Measurements from ENCODE around the gene SAP30L. TPM values are rescaled to one million over a fixed set of nuclear protein-coding genes. Genes with fewer than 3 reads are reported as not detected.

The SAP30L gene
- polyA plus RNA-seq, 5 donors = 31.3 to 53.0 (median 48.8) TPM

DNA sequence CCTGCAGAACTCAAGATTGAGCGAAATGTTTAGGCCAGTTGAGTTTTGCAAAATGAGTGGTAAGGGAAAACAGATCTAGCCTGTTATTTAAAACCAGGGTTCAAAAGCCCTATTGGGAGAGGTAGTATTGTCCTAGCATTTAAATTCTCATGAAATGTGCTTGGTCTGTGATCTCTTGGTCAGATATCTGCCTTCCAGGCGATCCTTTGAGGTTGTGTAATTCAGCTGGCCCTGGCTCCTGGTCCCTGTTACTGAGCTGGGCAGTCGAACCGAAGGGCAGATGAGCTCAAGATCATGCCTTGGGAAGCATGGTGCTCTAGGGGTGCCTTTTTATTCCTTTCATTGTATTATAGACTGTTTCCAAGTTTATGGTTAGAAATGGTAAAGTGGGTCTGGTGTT, 14.4 kb downstream of the SAP30L start:
- no peak for DNase-seq

DNA sequence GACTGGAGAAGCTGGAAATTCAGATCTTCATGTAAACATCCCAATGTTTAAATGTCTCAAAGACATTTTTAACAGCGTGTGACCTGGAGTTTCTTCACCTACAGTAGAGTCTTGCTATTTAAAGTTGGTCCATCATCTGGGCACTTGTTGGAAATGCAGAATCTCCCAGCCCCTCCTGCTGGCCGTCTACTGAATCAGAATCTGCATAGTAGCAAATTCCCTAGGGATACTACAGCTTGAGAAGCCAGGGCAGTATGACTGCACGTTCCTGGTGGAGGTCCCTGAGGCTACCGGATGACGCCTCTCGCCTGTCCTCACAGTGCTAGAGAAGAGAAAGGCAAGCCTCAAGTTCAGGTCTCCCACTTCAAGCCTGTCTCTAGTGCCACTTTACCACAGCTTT, 15.7 kb downstream of the SAP30L start:
- no peak for DNase-seq

DNA sequence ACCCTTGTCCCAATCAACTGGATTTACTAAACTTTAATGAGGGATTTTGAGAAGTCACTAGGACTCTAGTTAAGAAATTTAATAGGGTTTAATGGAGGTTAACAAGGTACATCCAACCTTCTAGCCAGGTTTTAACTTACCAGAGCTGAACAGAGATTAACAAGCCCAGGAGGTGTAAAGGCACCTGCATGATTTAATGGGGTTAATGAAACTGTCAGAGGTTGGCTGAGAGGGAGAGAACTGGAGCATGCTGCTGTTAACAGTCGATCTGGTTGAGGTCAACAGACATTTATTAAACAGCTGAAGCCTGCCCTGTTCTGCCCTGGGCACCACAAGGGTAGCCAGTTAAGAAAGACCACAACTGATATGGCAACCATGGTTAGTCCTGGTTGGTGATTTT, 18.6 kb downstream of the SAP30L start:
- DNase-seq = no peak

DNA sequence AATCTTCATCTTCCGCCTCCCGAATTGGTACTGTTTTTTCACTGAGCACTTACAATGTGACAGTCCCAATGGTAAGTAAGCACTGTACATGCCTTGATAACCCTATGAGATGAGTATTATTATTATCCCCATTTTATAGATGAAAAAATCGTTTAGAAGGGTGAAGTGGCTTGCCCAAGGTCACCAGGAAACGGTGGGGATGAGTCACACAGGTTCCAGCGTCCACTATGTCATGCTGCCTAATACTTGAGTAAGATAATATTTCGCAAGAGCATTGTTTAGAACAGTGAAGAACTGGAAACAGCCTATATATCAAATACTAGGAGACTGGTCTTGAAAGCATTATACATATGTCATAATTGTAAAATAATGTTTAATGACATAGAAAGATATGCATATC, 19.4 kb downstream of the SAP30L start:
- DNase-seq = no peak

DNA sequence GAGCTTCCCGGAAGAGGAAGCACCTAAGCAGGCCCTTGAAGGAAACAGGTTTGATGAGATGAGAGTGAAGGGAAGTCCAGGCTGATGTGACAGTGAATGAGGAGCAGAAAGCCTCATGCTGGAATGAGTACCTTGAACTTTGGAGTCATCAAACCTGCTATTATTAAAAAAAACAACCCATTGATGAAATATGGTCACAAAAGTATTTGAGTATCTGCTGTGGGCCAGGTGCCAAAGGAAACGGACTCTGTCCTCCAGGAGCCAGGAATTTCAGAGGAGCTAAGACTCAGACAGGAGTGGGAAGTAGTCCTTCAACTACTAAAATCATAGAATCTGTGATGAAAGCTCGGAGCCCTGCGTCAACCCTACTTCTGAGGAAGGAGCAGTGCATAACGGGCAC, 20.4 kb downstream of the SAP30L start:
- DNase-seq = no peak

DNA sequence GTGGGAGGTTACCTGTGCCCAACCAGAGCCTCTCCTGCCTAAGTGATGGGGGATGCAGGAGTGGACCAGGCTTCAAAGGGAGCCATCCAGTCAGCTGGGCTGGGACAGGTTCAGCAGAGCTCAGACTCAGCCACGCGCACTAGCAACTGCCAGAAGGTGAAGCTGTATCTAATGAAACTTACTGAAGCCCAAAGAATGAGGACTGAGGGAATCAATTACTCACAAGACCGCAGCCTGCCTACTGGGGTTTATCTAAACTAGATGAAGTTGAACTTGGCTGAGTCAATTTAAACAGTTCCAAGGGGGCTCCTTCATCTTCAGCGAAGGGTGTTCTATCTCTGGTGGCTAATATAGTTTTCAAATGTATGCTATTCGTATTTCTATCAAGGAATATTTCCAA, 20.9 kb downstream of the SAP30L start:
- no peak for DNase-seq

DNA sequence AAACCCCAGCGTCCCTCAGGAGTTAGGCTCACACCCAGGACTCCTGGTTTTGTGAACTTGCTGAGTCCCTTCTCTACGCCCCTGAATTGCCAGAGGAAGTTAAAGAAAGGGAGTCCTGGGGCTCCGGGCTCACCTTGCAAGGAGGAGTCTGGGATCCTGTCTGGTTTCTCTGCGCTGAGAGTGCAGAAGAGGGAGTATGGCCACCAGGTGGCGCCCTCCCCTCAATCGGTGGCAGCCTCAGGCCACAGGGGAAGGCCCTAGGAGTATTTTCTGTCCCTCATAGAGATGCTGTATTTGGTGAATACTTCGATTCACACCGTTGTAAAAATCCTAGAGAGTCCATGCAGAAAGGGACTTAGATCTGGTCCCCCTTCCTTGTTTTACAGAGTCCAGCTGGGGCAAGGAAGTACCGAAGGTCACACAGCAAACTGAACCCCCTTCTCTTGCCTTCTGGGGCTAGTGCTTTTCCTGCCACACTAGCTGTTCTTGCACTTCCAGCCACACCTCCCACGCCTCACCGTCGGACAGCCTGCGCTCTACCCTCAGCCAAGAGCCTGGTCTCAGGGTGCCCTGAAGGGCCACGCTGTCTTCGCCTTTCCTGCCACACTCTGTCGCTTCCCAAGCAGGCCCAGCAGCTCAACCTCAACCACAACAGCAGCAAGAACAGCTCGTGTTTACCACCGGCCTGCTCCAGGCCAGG, 22.0 kb downstream of the SAP30L start:
- peak in 1 of 2 donors; percentile 69 for DNase-seq

DNA sequence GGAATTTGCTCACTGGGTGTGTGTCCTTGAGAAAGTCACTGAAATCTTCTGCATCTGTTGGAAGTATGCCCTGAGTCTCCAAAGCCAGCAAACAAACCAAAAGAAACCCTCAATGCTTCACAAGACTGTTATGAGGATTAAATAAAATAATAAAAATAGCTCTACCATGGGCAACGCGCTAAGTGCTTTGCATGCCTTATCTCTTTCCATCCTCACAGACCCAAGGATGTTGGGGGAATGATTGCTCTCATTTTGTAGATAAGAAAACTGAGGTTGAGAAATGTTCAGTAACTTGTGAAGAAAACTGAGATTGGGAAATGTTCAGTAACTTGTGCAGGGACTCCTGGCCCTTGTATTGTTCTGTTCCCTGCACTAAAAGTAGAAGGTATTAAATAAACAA, 24.3 kb downstream of the SAP30L start:
- no peak for DNase-seq

DNA sequence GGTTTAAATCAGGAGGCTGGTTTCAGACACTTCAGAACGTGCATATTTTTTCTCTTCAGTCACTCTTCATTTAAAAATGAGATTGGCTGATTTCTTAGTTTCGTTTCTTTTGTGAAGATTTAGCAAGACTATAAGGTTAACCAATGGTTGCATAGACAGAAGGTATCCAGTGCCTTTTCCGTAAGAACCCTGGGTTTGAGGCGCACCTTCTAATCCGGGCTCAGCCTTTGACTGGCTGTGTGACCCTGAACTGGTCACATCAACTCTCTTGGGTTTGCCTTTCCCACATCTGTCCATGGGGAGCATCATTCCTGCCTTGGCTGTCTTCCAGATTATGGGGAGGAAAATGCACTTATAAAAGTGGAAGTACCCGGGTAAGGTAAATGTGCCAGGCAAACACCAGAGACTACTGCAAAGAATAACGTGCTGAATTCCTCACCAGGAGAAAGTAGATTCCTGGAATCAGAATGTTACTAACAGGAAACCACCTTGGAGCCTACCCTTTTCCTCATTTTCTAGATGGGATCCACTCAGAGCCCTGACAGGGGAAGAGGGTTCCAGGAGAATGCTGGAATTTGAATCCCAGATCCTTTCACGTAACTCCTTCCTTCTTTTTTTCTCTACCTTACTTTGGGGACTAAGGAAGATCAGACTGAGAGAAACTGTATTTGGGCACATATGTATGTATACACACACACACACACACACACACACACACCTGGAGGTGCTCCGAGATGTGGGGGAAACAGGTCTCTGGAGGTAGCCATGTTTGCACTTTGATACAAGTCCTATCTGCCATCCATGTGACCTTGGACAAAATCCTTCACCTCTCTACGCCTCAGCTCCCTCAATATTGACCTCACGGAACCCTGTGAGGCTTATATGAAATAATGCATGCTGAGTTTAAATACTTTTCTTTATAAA, 25.4 kb downstream of the SAP30L start:
- DNase-seq = no peak

DNA sequence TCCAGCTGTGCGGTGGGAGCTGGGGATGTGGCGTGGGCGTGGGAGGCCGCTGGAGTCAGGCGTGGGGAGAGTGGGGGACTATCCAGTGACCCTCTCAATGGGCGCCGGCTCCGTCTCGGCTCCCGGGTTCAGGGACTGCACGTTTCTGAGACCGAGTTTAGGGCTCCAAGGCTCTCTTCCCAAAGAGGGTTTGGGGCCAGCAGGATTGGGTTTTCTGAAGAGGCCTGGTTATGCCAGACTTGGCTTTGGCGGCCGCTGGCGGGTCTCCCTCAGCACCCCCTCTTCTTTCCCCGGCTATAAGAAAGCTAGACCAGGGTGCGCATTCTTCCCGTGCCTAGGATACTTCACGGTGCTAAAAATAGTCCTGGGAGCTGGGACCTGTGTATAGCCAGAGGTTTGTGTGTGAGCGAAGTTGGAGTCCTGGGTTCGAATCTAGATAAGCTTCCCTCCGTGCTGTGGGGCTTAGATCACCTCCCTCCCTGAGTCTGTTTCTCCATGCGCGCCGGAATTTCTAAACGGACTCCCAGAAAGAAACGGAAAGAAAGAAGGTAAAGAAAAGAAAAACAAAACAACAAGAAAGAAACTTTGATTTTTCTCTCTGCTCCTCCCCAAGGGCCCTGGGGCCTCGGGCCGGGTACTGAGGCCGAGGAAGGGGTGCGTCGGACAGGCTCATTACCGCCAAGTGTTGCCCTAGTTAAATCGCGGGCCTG, 27.2 kb downstream of the SAP30L start:
- no peak for DNase-seq

DNA sequence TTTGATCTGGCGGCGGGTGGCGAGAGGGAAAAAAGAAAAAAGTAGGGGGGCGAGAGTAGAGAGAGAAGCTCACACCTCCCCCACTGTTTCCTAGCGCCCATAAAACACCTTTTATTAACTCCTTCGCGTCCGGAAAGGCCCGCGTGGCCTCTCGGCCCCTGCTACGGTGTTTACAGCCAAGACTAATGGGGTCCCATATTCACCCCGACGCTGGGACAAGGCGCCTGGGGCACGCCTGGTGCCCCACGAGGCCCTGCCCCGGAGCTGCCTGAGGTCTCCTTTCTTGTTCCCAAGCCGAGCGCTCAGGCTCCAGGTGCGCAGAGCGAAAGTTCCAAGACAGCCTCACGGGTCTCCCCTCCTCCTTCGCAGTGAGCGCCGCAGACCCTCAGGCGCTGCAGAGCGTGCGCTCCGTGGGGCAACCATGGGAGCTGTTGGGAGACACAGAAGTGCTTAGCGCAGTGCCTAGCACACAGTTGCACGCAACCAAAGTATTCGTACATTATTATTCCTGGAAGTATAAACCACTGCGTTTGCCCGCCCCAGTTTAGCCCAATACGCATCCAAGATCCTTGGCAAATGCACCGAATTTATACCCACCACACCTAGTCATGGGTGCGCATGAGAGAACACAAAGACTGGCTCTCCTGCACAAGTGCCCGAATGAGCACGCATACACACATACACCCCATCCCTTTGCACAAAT, 27.9 kb downstream of the SAP30L start:
- no peak for DNase-seq

DNA sequence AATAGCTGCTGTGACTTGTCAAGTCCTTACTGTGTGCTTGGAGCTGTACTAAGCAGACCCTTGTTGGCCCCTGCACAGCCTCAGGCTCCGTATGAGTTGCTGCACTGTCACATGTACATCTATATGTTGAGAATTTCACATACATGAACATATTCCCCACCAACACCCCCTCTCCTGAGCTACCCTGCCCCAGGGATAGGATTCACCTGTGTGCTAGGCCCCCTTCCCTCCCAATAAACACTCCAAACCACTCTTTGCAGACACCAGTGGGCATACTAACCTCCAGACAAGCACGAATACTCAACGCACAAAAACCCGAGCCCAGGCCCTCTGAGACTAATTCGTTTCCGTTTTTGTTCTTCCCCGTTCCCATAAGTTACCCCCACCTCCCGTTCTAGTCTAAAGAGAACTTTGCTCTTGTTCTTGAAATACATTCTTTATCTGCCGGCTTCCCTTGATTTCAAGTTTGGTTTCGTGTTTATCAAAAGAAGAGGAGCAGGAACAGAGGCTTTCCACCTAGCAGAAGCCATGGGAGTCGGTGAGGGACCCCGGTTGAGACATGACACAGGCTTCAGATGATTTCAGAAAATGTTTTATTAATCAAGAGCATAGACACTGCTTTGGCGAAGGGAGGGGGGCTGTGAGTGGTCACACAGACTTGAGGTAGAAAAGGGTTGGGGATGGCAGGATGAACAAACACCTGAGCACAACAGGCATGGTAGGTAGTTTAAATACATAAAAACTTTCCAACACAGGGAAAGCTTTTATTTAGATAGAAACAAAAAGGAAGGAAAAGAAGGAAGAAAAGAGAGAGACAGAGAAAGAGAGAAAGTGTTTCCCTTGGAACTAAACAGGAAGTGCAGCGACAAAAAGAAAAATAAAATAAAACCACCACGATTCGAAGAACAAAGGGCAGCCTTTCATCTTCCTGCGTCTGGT, 28.9 kb downstream of the SAP30L start:
- DNase-seq = no peak

DNA sequence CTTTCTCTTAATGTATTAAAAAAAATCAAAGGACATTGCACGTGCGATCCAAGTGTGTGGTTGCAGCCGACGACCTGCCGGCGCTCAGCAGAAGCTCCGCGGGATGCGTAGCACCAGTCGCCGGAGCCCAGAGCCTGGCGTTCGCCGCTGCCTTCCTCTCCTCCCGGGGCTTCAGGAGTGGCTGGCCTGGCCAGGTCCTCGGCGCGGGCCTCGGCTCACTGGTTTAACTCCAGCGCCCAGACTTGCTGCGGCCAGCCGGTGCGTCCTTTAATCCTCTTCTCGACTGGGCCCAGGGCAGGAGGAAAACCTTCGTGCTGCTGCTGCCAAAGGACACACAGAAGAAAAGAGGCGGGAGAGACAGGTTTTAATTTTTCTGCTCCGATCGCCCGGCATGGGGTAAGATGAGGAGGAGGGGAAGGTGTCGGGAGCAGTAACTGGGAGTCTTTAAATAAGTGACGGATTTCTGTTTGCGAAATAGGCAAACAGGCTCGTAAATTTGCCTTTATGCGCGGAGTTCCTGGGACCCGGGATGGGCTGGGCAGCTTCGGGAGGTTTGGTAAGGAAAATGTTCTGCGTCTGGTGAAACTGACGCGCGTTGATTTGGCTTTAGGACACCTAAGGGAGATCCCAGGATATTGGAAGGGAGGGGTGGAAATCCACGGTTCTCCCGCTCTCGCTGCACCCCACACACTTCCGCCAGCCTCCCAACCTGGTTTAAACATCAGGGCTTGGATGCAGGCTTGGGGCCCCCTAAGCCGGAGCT, 30.0 kb downstream of the SAP30L start:
- no peak for DNase-seq

DNA sequence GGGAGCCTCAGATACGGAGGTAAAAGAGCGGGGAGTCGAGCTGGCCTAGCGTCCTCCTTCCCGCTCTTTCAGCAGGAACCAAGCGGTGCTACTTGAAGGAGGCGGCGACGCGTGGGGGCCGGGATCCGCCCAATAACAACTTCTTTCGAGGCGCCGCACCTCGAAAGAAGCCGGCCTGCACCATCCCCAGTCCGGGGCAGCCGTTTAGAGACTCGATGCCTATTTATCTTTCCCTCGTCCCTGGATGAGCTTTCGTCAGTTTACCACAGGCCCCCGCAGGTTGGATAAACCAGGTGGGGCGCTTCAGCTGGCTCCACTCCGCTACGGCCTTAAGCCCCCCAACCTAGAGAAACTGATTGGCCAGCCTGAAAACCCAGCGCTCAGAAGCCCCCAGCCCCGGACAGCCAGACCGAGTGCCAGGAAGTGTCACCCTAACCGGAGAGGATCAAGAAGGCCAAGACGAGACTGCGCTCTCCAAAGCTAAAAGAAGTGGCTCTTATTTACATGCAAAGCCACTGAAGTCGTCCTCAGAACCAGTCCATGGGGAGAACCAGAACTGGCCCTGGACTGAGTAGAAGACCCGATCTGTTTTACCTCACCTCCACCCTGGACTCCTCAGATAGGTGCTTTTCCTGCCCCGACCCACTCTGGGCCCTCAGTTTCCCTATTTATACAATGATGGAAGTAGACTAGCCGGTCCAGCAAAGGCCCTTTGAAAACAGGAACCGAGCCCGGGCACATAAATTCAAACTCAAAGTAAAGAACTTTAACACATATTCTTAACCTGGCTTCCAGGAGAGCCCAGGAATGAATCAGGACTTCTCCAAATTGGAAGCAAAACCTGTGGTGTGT, 30.8 kb downstream of the SAP30L start:
- no peak for DNase-seq

DNA sequence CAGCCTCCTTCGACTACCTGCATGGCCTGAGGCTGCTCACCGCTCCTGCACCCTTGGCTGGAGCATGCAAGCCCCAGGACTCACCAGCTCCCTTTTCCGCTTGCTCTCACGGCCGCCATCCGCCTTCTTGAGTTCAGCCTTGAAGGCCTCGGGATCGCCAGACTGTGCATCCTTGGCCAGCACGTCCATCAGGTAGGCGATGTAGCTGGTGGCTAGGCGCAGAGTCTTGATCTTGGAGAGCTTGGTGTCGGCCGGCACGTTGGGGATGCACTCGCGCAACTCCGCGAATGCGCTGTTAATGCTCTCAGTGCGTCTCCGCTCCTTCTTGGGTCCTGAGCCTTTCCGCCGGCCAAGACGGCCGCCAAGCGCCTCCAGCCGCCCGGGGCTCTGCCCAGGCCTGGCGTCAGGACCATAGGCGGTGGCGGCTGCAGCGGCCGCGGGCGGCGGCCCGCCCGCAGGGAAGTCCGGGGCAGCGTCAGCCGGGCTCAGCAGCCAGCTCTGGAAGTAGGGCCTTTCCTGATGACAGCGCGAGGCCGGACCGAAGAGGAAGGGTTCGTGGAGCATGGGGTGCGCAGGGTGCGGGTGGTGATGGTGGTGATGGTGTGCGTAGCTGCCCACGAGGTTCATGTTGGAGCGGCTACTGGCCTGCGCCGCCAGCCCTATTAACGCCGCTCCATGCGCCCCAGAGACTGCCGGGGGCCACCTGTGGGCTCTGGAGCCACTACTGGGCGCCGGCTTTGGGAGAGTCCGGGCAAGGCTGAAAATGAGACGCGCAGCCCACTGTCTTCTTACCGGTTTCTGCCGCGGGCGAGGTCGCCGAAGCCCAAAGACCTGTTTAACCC, 31.8 kb downstream of the SAP30L start:
- no peak for DNase-seq

DNA sequence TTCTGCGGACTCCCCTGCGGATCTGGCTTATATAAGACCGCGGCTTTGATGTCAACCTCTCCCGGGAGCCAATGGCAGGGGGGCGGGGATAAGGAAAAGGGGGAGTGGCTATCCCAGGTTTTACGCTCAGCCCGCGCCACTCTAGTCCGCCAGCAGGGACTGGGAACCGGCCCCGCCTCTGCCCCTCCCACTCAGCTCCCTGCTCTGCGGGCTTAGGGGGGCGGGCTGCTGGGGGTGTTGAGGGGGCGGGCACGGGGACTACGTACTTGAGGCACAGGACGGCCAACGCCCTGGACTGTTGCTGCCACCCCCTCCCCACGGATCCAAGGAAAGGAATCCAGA, 32.4 kb downstream of the SAP30L start, which contains the start of gene HAND1:
TSS of gene HAND1 (minus strand) at position 4 of the 342 bp plus-strand sequence. CDS start 219 bp downstream, outside the sequence.
- no peak for DNase-seq

DNA sequence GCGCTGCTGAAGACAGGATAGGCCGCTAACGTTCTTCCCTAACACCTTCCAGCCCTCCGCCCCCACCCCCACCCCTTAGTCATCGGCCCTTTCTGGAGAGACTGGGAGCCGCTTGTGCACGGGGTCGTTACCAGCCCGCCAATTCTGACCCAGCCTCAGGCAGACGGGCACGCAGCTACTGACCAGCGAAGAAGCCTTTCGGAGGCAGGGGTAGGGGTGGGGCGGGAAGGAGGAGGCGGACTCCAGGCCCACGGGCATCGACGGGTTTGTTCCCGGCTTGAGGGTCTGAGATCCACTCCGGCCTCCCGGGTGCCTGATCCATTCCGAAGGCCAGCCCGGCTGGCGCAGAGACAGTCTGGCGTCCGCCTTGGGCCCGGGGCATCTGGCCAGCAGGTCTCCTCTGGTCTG, 33.0 kb downstream of the SAP30L start:
- DNase-seq = no peak
